HCT116 (cell line): ENCODE measurements around the gene PACRG. TPM values are rescaled to one million over a fixed set of nuclear protein-coding genes. Genes with fewer than 3 reads are reported as not detected.

Experiments
- ATAC-seq: fragments of 200-7000 bp; cut with Tn5 transposase; 2 replicates; pipeline ENCODE4 v1.9.1; 2020; ENCODE audit warnings: mild to moderate bottlenecking, moderate library complexity
- BruUV-seq: library from RNA; stranded (reverse); fragments of 400-500 nt; replicated peaks from 2 replicates; lab custom pipeline; 2021; lab: Mats Ljungman, UMichigan
- CTCF ChIA-PET: fragments of 300-600 bp; sonication (Branson Sonifier 250); formaldehyde crosslinking; loops from one replicate; lab custom pipeline; 2021; ENCODE audit warnings: antibody characterized with exemption; lab: Charles Lee
- POLR2A ChIA-PET: fragments of 300-600, 350-600 bp; sonication (Branson Sonifier 250); formaldehyde crosslinking; loops from one replicate; lab custom pipeline; 2021; ENCODE audit warnings: antibody characterized with exemption; lab: Charles Lee
- RAD21 ChIA-PET, 2 experiments: fragments of 300-600 bp; sonication (Branson Sonifier 250); formaldehyde crosslinking; loops; one replicate each; lab custom pipeline; 2023; ENCODE audit warnings: low total read pairs in 2 of 2; ENCODE audit not compliant: uncharacterized antibody in 2 of 2, unreplicated experiment in 2 of 2, low non-redundant PET in 1 of 2; lab: Charles Lee
- DNase-seq: peaks from one replicate; pipeline ENCODE4 v3.0.0-alpha.2; 2010; ENCODE audit warnings: low read depth, low spot score
- H2AFZ ChIP-seq: fragments of 200-600 bp; shearing (Covaris generic), sonication (generic); 2 replicates; pipeline ENCODE4 v1.6.1; 2017; ENCODE audit warnings: low read depth, mixed run types, mixed read lengths, antibody characterized with exemption, low read length; ENCODE audit not compliant: poor library complexity, severe bottlenecking
- H3K27ac ChIP-seq: 2 replicates; pipeline ENCODE4 v1.5.1; 2012; ENCODE audit warnings: low read depth, low read length
- H3K27me3 ChIP-seq: fragments of 200-600 bp; sonication (generic); 2 replicates; pipeline ENCODE4 v1.6.1; 2016; ENCODE audit warnings: mixed run types, low read length, mixed read lengths; ENCODE audit not compliant: insufficient read depth
- H3K36me3 ChIP-seq, 2 experiments: fragments of 200-500 bp in 1 of 2; fragments of 200-600 bp in 1 of 2; sonication (Bioruptor generic) in 1 of 2; sonication (generic) in 1 of 2; 2 replicates each; pipeline versions ENCODE4 v1.5.1 to v1.6.1; 2014 to 2016; ENCODE audit warnings: low read length in 2 of 2, inconsistent platforms in 1 of 2, mixed read lengths in 1 of 2, mixed run types in 1 of 2; ENCODE audit not compliant: insufficient read depth in 2 of 2, control insufficient read depth in 1 of 2
- H3K4me1 ChIP-seq, 2 experiments: fragments of 200-600 bp in 1 of 2; sonication (generic) in 1 of 2; 2 replicates each; pipeline versions ENCODE4 v1.5.1 to v1.6.1; 2012 to 2017; ENCODE audit warnings: low read length in 2 of 2, inconsistent platforms in 1 of 2, mild to moderate bottlenecking in 1 of 2, mixed read lengths in 1 of 2, mixed run types in 1 of 2, moderate library complexity in 1 of 2; ENCODE audit not compliant: insufficient read depth in 2 of 2, control insufficient read depth in 1 of 2
- H3K4me2 ChIP-seq: fragments of 200-600 bp; sonication (generic); 2 replicates; pipeline ENCODE4 v1.6.1; 2017; ENCODE audit warnings: mixed run types, low read length, mixed read lengths
- H3K4me3 ChIP-seq, 2 experiments: fragments of 200-600 bp in 1 of 2; sonication (generic) in 1 of 2; replicated peaks in 1 of 2; 2 replicates each; pipeline ENCODE4 v1.5.1; 2011 to 2016; ENCODE audit warnings: low read length in 2 of 2, control low read depth in 1 of 2, low read depth in 1 of 2, mild to moderate bottlenecking in 1 of 2, mixed read lengths in 1 of 2, mixed run types in 1 of 2
- H3K79me2 ChIP-seq: fragments of 200-600 bp; sonication (generic); 2 replicates; pipeline ENCODE4 v1.6.1; 2017; ENCODE audit warnings: mild to moderate bottlenecking, mixed run types, low read length, moderate library complexity, mixed read lengths; ENCODE audit not compliant: insufficient read depth
- H3K9ac ChIP-seq: fragments of 200-600 bp; sonication (generic); 2 replicates; pipeline ENCODE4 v1.6.1; 2016; ENCODE audit warnings: low read length, mixed read lengths
- H3K9me2 ChIP-seq: fragments of 200-600 bp; sonication (generic), shearing (Covaris generic); 2 replicates; pipeline ENCODE4 v1.6.1; 2017; ENCODE audit warnings: mixed run types, mild to moderate bottlenecking, moderate library complexity; ENCODE audit not compliant: insufficient read depth
- H3K9me3 ChIP-seq, 2 experiments: fragments of 200-500 bp in 1 of 2; fragments of 200-600 bp in 1 of 2; sonication (Bioruptor generic) in 1 of 2; sonication (generic) in 1 of 2; 2 replicates each; pipeline ENCODE4 v1.6.1; 2014 to 2017; ENCODE audit warnings: low read length in 2 of 2, mixed read lengths in 2 of 2, inconsistent platforms in 1 of 2, low read depth in 1 of 2, mild to moderate bottlenecking in 1 of 2, mixed run types in 1 of 2, moderate library complexity in 1 of 2; ENCODE audit not compliant: control insufficient read depth in 1 of 2, insufficient read depth in 1 of 2
- H4K20me1 ChIP-seq: fragments of 200-600 bp; sonication (generic), shearing (Covaris generic); 2 replicates; pipeline ENCODE4 v1.6.1; 2017; ENCODE audit warnings: mixed run types, mild to moderate bottlenecking, moderate library complexity; ENCODE audit not compliant: insufficient read depth
- CEBPB ChIP-seq: IDR thresholded peaks from 2 replicates; pipeline ENCODE4 v1.6.1; 2012; ENCODE audit warnings: low read depth
- EGR1 ChIP-seq: IDR thresholded peaks from 2 replicates; pipeline ENCODE4 v1.6.1; 2012; ENCODE audit warnings: low read depth
- ELF1 ChIP-seq: IDR thresholded peaks from 2 replicates; pipeline ENCODE4 v1.6.1; 2012; ENCODE audit warnings: low read depth, borderline replicate concordance
- EZH2phosphoT487 ChIP-seq: fragments of 200-600 bp; IDR thresholded peaks from 2 replicates; pipeline ENCODE4 v1.6.1; 2018; ENCODE audit warnings: antibody characterized with exemption, borderline replicate concordance
- FOSL1 ChIP-seq: IDR thresholded peaks from 2 replicates; pipeline ENCODE4 v1.6.1; 2012; ENCODE audit warnings: low read depth
- JUND ChIP-seq: IDR thresholded peaks from 2 replicates; pipeline ENCODE4 v1.6.1; 2012
- POLR2A ChIP-seq: IDR thresholded peaks from 2 replicates; pipeline ENCODE4 v1.7.0; 2011; ENCODE audit warnings: borderline replicate concordance; ENCODE audit not compliant: insufficient read depth, insufficient read length; ENCODE audit errors: extremely low read depth
- POLR2AphosphoS5 ChIP-seq: IDR thresholded peaks from 2 replicates; pipeline ENCODE4 v1.6.1; 2011; ENCODE audit warnings: mild to moderate bottlenecking, low read depth, low read length, moderate library complexity
- RAD21 ChIP-seq: IDR thresholded peaks from 2 replicates; pipeline ENCODE4 v1.6.1; 2012; ENCODE audit warnings: low read depth, mild to moderate bottlenecking
- SIN3A ChIP-seq: IDR thresholded peaks from 2 replicates; pipeline ENCODE4 v1.6.1; 2012; ENCODE audit warnings: low read depth
- SP1 ChIP-seq: IDR thresholded peaks from 2 replicates; pipeline ENCODE4 v1.6.1; 2012; ENCODE audit warnings: low read depth
- ZFX ChIP-seq: fragments of 450-650 bp; IDR thresholded peaks from 2 replicates; pipeline ENCODE4 v1.6.1; 2017
- intact Hi-C: fragments of 100-400 bp; cut with micrococcal nuclease; formaldehyde crosslinking; loops from 2 replicates; pipeline ENCODE4 v1.10.0; 2022
- total RNA-seq: library from RNA; stranded (reverse); gene quantifications from one replicate; pipeline ENCODE4 v1.2.1, GENCODE V29; 2021; ENCODE audit not compliant: unreplicated experiment
- TF ChIP-seq, protein P1 (sequence below): IDR thresholded peaks from 2 replicates; pipeline ENCODE4 v1.6.1; 2011; ENCODE audit warnings: mild to moderate bottlenecking, low read length, moderate library complexity; ENCODE audit not compliant: insufficient replicate concordance; ENCODE audit errors: extremely low read depth
- TF ChIP-seq, protein P2 (sequence below): IDR thresholded peaks from 2 replicates; pipeline ENCODE4 v1.6.1; 2012
- TF ChIP-seq, protein P3 (sequence below): IDR thresholded peaks from 2 replicates; pipeline ENCODE4 v1.6.1; 2012
- TF ChIP-seq, protein P4 (sequence below): IDR thresholded peaks from 2 replicates; pipeline ENCODE4 v1.6.1; 2012; ENCODE audit warnings: low read depth
- TF ChIP-seq, protein P5 (sequence below), 3 experiments: fragments of 200-600 bp in 1 of 3; sonication (generic) in 1 of 3; IDR thresholded peaks in 2 of 3; conservative IDR thresholded peaks in 1 of 3; 2 replicates each; pipeline ENCODE4 v1.5.1; 2012 to 2017; ENCODE audit warnings: low read depth in 2 of 3, low read length in 2 of 3, antibody characterized with exemption in 1 of 3, borderline replicate concordance in 1 of 3, control low read depth in 1 of 3, mild to moderate bottlenecking in 1 of 3, mixed read lengths in 1 of 3, mixed run types in 1 of 3, moderate library complexity in 1 of 3; ENCODE audit not compliant: insufficient read depth in 1 of 3

The PACRG gene
- total RNA-seq, 1 experiment from 2014 or later, result 0.71 TPM

DNA sequence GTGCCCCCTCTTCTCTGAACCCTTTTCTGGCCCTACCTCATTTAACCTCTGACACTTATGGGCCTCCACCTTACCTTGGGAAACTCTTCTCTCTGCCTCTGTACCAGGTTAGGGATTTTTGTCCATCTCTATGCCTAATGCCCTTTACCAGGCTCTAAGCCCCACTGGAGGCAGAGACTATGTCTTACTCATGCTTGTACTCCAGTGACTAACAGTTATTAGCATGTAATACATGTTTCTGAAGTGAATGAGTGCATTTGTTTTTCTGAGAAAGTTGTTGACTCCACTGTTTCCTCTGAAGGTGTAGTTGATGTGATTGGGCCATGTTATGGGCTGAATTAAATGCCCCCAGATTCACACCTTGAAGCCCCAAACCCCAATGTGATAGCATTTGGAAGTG, 234.3 kb downstream of the PACRG start:
- no peak for TF ChIP-seq CEBPB
- TF ChIP-seq POLR2A, result no peak
- TF ChIP-seq, protein P1, sequence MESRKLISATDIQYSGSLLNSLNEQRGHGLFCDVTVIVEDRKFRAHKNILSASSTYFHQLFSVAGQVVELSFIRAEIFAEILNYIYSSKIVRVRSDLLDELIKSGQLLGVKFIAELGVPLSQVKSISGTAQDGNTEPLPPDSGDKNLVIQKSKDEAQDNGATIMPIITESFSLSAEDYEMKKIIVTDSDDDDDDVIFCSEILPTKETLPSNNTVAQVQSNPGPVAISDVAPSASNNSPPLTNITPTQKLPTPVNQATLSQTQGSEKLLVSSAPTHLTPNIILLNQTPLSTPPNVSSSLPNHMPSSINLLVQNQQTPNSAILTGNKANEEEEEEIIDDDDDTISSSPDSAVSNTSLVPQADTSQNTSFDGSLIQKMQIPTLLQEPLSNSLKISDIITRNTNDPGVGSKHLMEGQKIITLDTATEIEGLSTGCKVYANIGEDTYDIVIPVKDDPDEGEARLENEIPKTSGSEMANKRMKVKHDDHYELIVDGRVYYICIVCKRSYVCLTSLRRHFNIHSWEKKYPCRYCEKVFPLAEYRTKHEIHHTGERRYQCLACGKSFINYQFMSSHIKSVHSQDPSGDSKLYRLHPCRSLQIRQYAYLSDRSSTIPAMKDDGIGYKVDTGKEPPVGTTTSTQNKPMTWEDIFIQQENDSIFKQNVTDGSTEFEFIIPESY, result no peak
- TF ChIP-seq ELF1, result no peak
- TF ChIP-seq, protein P2, sequence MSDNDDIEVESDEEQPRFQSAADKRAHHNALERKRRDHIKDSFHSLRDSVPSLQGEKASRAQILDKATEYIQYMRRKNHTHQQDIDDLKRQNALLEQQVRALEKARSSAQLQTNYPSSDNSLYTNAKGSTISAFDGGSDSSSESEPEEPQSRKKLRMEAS, result no peak
- TF ChIP-seq EGR1, result no peak
- TF ChIP-seq, protein P3, sequence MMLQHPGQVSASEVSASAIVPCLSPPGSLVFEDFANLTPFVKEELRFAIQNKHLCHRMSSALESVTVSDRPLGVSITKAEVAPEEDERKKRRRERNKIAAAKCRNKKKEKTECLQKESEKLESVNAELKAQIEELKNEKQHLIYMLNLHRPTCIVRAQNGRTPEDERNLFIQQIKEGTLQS, result no peak
- TF ChIP-seq, protein P4, sequence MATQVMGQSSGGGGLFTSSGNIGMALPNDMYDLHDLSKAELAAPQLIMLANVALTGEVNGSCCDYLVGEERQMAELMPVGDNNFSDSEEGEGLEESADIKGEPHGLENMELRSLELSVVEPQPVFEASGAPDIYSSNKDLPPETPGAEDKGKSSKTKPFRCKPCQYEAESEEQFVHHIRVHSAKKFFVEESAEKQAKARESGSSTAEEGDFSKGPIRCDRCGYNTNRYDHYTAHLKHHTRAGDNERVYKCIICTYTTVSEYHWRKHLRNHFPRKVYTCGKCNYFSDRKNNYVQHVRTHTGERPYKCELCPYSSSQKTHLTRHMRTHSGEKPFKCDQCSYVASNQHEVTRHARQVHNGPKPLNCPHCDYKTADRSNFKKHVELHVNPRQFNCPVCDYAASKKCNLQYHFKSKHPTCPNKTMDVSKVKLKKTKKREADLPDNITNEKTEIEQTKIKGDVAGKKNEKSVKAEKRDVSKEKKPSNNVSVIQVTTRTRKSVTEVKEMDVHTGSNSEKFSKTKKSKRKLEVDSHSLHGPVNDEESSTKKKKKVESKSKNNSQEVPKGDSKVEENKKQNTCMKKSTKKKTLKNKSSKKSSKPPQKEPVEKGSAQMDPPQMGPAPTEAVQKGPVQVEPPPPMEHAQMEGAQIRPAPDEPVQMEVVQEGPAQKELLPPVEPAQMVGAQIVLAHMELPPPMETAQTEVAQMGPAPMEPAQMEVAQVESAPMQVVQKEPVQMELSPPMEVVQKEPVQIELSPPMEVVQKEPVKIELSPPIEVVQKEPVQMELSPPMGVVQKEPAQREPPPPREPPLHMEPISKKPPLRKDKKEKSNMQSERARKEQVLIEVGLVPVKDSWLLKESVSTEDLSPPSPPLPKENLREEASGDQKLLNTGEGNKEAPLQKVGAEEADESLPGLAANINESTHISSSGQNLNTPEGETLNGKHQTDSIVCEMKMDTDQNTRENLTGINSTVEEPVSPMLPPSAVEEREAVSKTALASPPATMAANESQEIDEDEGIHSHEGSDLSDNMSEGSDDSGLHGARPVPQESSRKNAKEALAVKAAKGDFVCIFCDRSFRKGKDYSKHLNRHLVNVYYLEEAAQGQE, result no peak
- TF ChIP-seq FOSL1, result no peak
- no peak for TF ChIP-seq POLR2AphosphoS5
- TF ChIP-seq SP1, result no peak
- TF ChIP-seq SIN3A, result no peak
- no peak for TF ChIP-seq RAD21
- TF ChIP-seq, protein P5, sequence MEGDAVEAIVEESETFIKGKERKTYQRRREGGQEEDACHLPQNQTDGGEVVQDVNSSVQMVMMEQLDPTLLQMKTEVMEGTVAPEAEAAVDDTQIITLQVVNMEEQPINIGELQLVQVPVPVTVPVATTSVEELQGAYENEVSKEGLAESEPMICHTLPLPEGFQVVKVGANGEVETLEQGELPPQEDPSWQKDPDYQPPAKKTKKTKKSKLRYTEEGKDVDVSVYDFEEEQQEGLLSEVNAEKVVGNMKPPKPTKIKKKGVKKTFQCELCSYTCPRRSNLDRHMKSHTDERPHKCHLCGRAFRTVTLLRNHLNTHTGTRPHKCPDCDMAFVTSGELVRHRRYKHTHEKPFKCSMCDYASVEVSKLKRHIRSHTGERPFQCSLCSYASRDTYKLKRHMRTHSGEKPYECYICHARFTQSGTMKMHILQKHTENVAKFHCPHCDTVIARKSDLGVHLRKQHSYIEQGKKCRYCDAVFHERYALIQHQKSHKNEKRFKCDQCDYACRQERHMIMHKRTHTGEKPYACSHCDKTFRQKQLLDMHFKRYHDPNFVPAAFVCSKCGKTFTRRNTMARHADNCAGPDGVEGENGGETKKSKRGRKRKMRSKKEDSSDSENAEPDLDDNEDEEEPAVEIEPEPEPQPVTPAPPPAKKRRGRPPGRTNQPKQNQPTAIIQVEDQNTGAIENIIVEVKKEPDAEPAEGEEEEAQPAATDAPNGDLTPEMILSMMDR (IDR thresholded peaks at IDR 0.05 in 2 of 3, conservative IDR thresholded peaks at IDR 0.05 in 1 of 3; ENCODE audit: borderline replicate concordance in 1 of 3, insufficient read depth in 1 of 3, low read depth in 2 of 3, low read length in 2 of 3), result no peak
- no peak for TF ChIP-seq ZFX
- no peak for TF ChIP-seq JUND
- no peak for TF ChIP-seq EZH2phosphoT487
- ChIA-PET POLR2A (no interaction called here), CTCF (no interaction called here), RAD21 (no interaction called here)
- no peak overlapping the region for H3K27ac ChIP-seq
- H3K4me3 ChIP-seq, result no peak overlapping the region
- H3K27me3 ChIP-seq, result no peaks in the 10 kb centered on the region
- intact Hi-C loops, result no loop called here
- H3K9ac ChIP-seq, result no peak overlapping the region
- H2AFZ ChIP-seq, result no peak overlapping the region
- DNase-seq, result no peak
- peaks cover 16 to 20% of the 10 kb centered on the region in 2 experiments for H3K4me1 ChIP-seq
- H3K9me3 ChIP-seq, result no peaks in the 10 kb centered on the region
- H3K79me2 ChIP-seq, result no peaks in the 10 kb centered on the region
- no peaks in the 10 kb centered on the region for H4K20me1 ChIP-seq
- no TSS peak for BruUV-seq
- no peak overlapping the region for H3K4me2 ChIP-seq
- H3K9me2 ChIP-seq, result no peaks in the 10 kb centered on the region
- no peak for ATAC-seq
- H3K36me3 ChIP-seq, result no peaks in the 10 kb centered on the region
